B cell (primary cell): ENCODE measurements around the gene MANEA.

Experiments
- EZH2 ChIP-seq: IDR thresholded peaks from 2 replicates; pipeline ENCODE4 v1.6.1; 2012; ENCODE audit warnings: borderline replicate concordance, low read depth, mild to moderate bottlenecking, moderate library complexity, low read length; ENCODE audit not compliant: insufficient read depth, poor library complexity, severe bottlenecking
- TF ChIP-seq, protein P1 (sequence below): fragments of 200-600 bp; IDR thresholded peaks from one replicate; pipeline ENCODE4 v1.8.0; 2022; ENCODE audit warnings: antibody characterized with exemption, mild to moderate bottlenecking

DNA sequence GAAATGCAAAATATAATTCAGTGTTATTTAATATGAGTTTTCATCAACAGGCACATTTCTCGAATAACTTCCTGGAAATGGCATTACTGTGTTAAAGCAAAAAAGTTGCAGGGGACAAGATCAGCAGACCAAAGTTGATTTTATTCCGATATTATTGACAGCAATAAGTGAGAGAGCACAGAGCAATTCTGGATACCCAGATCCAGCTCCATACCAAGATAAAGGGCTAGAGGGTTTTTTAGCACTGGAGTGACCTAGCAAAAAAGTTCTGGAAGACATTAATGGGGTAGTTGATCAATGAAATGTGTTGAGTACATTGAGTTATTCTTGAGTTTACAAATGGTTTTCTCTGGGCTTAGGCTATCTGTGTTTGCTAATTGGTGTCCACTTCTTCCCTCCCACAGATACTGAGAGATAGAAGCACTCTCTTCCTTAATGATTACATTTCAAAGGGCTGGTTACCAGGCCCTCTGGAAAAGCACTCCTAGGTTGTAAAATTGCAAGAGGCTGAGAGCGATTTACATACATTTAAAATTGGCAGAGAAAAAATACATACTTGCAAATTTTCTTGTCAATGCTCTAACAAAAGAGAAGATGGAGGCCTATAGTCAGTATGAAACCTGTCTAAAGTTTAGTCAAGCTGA is 47.0 kb upstream of the MANEA start:
- TF ChIP-seq, protein P1, sequence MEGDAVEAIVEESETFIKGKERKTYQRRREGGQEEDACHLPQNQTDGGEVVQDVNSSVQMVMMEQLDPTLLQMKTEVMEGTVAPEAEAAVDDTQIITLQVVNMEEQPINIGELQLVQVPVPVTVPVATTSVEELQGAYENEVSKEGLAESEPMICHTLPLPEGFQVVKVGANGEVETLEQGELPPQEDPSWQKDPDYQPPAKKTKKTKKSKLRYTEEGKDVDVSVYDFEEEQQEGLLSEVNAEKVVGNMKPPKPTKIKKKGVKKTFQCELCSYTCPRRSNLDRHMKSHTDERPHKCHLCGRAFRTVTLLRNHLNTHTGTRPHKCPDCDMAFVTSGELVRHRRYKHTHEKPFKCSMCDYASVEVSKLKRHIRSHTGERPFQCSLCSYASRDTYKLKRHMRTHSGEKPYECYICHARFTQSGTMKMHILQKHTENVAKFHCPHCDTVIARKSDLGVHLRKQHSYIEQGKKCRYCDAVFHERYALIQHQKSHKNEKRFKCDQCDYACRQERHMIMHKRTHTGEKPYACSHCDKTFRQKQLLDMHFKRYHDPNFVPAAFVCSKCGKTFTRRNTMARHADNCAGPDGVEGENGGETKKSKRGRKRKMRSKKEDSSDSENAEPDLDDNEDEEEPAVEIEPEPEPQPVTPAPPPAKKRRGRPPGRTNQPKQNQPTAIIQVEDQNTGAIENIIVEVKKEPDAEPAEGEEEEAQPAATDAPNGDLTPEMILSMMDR, result no peak
- no peak for TF ChIP-seq EZH2
